ENCODE data around the gene RPS23.

Gene RPS23

GRCh38 chr5:82277987-82278710, at the start of gene RPS23:
TSS of gene RPS23 (minus strand) at chr5:82278354. CDS start at chr5:82278323, 31 bp downstream.
- DNase-seq (ENCODE audit: low read depth, low spot score): peak; percentile 94

- DNase-seq (ENCODE audit: low read depth, low spot score): no peak
These were observed 49.8 kb upstream of the RPS23 start for GRCh38 chr5:82327941-82328340.

DNA sequence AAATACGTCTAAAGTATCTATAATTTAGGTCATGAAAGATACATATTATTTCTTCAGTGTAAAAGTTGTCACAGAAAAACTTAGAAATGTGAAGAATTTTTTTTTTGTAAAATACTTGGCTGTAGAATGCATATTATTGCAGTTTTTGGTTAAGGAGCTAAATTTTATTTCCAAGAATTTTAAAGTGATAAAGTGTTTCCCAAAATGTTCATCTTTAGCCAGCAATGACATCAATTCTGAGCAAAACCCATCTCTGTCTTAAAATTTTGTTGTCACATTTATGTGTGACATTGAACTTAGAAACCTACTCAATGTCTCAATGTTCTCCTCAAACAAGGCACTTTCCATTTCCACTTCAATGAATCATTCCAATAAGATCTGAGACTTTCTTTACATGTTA, 47.8 kb upstream of the RPS23 start:
- DNase-seq (ENCODE audit: low read depth, low spot score): no peak

DNA sequence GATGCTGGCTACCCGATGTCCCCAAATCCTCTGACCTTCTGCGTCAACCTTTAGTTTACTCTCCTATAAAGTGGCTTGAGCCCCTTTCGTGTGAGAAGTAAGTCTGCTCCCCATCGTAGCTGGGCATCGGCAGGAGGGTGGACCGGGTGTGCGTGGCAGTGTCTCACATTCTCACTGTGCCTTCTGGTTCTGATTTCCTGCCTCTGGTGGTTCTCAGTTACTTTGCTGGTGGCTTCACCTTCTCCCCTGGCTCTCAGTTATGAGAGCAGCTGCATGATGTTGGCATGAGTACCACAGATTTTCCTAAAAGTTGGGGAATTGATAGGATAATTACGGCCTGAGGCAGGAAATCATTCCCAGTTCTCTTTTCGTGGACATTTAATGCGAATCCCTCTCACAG, 47.0 kb upstream of the RPS23 start:
- DNase-seq (ENCODE audit: low read depth, low spot score): no peak

GRCh38 chr5:82320966-82321365, 42.8 kb upstream of the RPS23 start:
- no peak for DNase-seq (ENCODE audit: low read depth, low spot score)

- no peak for DNase-seq (ENCODE audit: low read depth, low spot score)
These were observed 41.7 kb upstream of the RPS23 start for GRCh38 chr5:82319651-82320376.

DNA sequence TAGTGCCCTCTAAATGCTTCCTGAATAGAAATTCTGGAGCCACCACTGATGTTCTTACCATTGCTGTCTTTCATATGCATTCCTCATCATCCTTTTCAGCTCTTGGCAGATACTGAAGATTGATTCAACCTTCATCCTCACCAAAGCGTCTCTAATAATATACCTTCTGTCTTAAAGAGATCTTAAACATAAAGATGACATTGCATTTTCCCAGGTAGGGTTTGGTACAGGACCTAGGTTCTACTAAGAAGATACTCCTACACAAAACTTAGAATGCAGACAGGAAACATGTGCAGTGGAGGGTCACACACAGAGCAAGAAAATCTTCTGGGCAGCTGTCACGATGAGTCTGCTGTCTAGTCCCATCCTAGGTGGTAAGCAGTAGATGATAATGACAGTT, 41.0 kb upstream of the RPS23 start:
- DNase-seq (ENCODE audit: low read depth, low spot score): no peak

DNA sequence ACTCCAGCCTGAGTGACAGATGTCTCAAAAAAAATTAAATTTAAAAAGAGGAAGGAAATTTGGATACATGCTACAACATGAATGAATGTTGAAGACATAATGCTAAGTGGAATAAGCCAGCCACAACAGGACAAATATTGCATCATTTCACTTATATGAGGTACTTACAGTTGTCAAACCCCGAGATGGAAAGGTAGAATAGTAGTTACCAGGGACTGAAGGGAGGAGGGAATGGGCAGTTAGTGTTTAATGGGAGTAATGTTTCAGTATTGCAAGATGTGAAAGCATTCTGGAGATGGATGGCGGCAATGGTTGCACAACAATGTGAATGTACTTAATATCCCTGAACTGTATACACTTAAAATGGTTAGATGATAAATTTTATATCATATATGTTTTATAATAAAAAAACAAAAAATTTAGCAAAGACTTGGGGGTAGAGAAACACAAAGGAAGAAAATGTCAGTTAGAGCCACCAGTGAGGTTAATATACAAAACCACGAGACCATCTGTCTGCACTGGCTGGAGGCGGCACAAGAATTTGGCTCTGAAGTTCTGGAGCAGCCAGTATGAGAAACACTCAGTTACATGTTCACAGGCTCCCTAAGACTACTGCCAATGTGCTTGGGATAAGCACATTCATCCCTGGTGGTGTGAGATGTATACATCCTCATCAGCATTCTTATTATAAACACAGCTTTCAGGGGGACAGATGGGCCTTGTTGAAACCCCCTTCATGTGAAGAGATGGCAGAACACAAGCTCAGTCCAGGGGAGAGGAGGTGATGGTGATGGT, 37.0 kb upstream of the RPS23 start:
- no peak for DNase-seq (ENCODE audit: low read depth, low spot score)

DNA sequence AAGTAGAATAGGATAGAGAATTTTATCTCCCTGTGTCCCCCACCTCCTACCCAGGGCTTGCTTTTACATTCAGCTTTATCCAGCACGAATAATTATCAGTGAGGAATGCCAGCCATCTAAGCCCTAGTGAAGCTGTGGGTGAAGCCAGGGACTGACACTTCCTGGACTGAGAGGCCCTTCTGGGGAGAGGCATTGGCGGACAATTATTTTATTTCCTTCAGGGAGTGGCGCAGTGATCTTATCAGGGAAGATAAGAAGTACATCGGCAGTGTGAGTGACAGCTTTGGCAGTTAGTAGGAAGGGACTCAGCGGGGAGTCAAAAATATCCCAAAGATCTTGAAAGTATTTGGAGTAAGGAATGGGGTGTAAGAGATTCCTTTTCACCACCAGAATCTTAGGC, 34.9 kb upstream of the RPS23 start:
- DNase-seq (ENCODE audit: low read depth, low spot score): peak; percentile 31

DNA sequence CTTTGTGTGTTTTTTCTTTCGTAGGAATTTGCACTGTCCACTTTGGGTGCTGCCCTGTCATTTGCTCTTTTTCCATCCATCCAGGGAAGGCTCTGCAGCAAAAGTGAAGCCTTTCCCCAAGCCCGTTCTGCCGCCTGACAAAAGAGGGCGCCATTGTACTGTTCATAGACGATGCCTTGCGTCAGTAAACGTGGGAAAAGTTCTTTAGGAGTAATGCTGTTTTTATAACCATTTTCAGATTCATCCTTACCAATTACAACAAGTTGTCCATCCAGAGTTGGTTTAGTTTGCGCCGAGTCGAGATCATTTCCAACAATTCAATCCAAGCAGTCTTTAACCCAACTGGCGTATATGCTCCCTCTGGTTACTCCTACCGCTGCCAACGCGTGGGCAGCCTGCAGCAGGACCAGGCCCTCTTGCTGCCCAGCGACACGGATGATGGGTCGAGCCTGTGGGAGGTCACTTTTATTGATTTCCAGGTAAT, 34.3 kb upstream of the RPS23 start:
- DNase-seq (ENCODE audit: low read depth, low spot score): peak; percentile 82

DNA sequence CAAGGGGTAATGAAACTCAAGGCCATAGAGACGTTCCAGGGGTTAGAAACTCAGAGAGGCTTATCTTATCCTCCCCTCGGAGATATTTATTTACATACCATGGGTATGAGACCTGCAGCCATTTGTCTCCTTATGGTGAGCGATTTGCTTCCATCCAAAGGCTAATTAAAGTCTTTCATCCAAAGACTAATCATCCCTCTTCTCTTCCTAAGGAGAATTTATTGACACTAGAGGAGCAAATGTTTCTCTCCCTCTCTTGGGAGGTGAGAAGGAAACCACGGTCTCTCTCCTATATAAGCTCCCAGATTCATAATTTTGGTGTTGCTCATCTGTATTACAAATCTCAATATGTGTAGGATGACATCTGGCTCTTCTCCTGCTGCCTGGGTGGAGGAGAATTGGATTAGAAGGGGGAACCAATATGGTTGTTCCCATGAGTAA, 31.0 kb upstream of the RPS23 start:
- no peak for DNase-seq (ENCODE audit: low read depth, low spot score)

GRCh38 chr5:82308416-82308815, 30.3 kb upstream of the RPS23 start:
- DNase-seq (ENCODE audit: low read depth, low spot score): no peak

GRCh38 chr5:82307451-82307850, 29.3 kb upstream of the RPS23 start:
- no peak for DNase-seq (ENCODE audit: low read depth, low spot score)

DNA sequence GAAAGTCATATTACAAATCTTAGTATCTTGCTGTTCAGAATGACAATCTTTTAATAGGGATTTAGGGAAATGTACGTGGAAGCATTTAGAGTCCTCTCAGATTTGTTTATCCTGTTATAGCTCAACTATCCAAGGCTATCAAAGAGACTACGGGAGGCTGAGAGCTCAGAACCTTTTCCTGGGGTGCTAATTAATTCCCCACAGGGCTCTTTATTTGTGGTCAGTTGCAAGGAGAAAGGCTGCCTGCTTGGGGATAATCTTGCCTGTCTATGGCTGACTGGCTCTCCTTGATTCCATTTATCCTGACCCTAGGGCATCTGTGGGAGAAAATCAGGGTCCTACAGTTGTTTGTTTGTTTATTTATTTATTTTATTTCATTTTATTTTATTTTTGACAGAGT, 28.0 kb upstream of the RPS23 start:
- DNase-seq (ENCODE audit: low read depth, low spot score): no peak

GRCh38 chr5:82301190-82301589, 23.0 kb upstream of the RPS23 start:
- no peak for DNase-seq (ENCODE audit: low read depth, low spot score)

DNA sequence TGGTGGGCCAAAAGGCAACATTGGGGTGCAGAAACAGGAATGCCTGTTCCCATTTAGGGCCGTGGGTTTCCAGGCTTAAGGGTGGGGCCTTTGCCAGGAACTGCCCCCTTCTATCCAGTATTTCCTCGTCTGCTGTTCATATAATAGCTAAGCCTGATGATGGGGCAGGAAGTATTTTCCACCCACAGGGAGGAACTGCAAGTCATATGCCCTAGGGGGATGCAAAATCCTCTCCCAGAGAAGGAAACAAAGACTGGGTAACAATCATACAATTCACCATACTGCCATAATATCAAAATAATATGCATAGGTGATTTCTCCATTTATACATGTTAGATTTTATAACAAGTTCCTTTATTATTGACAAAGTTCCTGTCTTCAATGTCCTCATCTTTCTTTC, 20.5 kb upstream of the RPS23 start:
- no peak for DNase-seq (ENCODE audit: low read depth, low spot score)

DNA sequence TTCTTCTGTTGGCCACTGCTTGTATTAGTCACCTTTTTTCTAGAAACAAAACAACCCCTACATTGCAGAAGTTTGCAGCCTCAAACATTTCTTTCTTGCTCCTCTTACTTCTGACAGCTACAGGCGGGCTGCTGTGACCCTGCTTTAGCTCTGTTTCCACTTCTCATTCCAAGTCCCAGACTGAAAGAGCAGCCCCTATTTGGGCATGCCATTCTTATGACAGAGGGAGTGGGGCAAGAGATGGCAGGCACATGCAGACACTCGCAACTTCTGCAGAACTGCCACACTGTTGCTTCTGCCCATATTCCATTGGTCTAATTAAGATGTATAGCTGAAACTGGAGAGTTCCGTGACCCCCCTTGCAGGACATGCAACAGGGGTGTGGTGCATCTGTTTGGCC, 19.6 kb upstream of the RPS23 start:
- DNase-seq (ENCODE audit: low read depth, low spot score): no peak

DNA sequence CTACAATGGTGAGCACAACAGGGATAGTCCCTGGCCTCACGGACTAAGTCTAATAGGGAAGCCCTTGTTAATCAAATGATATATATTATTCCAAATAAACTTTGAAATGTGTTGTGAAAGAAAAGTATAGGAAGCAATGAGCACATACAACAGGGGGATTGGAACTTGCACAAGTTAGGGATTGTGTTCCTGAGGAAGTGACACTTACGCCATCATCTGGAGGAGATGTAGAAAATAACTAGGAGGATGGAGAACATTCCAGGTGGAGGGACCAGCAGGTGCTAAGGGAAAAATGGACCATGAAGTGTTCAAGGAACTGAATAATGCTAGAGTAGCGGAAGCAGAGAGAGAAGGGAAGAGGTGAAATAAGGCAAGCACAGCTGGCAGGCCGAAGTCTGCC, 18.8 kb upstream of the RPS23 start:
- DNase-seq (ENCODE audit: low read depth, low spot score): no peak

DNA sequence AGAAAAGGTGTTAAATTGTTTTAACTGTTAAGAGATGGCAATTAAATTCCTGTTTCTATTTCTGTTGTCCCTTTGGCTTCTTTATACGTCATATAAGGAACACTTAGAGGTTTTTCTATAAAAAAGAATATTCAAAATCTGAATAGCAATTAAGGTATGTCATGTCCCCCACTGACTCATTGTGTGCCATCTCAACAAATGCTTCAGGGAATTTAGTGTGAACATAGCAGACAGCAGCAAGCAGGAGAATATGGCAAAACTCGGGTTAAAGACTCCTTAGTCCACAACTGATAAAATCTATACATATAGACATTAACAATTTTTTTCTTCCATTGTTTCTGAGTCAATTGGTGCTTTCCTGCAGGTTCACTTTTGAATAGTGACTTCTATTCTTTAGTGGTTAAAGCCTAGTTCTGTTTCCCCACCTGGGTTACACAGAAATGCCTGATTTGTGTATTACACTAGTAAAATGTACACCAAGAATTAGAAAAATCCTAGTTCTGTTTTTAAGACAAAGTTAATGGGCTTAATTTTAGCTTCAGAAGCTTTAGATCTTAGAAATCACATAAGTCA, 17.9 kb upstream of the RPS23 start:
- DNase-seq (ENCODE audit: low read depth, low spot score): no peak

DNA sequence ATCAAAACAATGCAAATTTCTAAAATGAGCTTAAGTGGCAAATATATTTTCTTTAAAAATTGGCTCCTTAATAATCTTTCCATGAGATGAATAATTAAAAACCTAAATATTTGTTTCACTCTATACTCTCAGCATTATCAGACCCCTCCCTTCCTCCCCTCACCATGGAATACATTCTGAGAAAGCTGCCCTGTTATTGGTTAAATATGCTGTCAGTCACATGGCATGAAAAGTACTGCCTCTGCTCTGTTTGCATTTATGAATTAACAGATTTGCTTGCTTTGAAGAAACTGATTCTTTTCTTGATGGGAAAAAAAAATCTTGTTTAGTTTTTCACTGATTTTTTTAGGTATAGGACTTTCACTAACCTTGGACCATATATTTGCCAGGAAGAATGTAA, 17.0 kb upstream of the RPS23 start:
- DNase-seq (ENCODE audit: low read depth, low spot score): no peak

GRCh38 chr5:82291420-82291819, 13.3 kb upstream of the RPS23 start:
- DNase-seq (ENCODE audit: low read depth, low spot score): no peak

- DNase-seq (ENCODE audit: low read depth, low spot score): no peak
These were observed 12.8 kb upstream of the RPS23 start for GRCh38 chr5:82290908-82291307.

Measured in ELF-1 (cell line).